Measurements from ENCODE around the gene VPS4B. TPM values are rescaled to one million over a fixed set of nuclear protein-coding genes. Genes with fewer than 3 reads are reported as not detected.

Gene VPS4B
- total and polyA plus RNA-seq, 2 of the 8 experiments (the other 6 are each of a cell fraction or from before 2014, with no cell fraction given): 7.2 to 45.3 TPM

GRCh38 chr18:63444580-63444979 is 22.3 kb upstream of the VPS4B start (continued):
- no peak for TF ChIP-seq ATF3 (IDR thresholded peaks at IDR 0.05; ENCODE audit: insufficient read depth, low read depth, low read length)

Measured in H1 (cell line).